Measurements from ENCODE around the gene NTMT1. TPM values are rescaled to one million over a fixed set of nuclear protein-coding genes. Genes with fewer than 3 reads are reported as not detected.

NTMT1 gene, protein sequence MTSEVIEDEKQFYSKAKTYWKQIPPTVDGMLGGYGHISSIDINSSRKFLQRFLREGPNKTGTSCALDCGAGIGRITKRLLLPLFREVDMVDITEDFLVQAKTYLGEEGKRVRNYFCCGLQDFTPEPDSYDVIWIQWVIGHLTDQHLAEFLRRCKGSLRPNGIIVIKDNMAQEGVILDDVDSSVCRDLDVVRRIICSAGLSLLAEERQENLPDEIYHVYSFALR
- total RNA-seq (10 to 100 TPM; 27.0 to 27.8 TPM), total RNA-seq (23.5 to 37.3 reads per million in 2 donors)

DNA sequence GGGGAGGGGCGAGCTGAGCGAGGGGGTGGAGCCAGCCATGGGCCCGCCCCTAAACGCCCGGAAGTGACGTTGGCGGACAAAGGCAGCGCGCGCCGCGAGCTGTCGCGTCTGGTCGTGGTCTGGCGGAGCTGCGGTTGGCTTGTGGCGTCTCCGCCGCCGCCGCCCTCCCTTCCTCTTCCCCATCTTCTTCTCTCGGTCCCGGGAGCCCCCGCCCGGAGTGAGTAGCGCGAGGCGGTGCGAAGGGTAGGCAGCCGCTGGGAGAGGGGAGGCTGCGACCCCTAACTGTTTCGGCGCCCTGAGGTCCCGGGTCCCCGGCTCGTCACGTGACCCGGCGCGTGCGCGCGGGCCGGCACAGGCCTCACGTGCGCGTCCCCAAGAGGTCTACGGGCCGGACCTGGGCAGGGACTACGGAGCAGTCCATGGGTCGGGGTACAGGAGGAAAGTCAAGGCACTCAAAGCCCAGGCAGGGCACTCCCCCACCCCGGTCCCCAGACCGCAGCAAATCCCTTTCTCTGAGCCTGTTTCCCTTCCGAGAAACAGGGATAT, at the start of gene NTMT1:
Gene NTMT1, plus strand, starts transcription at position 85 of the 546 bp plus-strand sequence. CDS start 6,541 bp downstream, outside the sequence.
- ATAC-seq = peak; percentile 82
- H3K9me3 ChIP-seq (ENCODE audit: control insufficient read depth, low read length, poor library complexity, severe bottlenecking) = no peaks in the 10 kb centered on the region
- peaks cover 20% of the 10 kb centered on the region for H3K27me3 Mint-ChIP-seq
- peak within 1 kb of the TSS; percentile 98 for H3K27ac Mint-ChIP-seq
- DNase-seq = peak; percentile 85 to 89 (median 89)
- H3K4me3 Mint-ChIP-seq = peak within 1 kb of the TSS; percentile 96
- H3K36me3 Mint-ChIP-seq (ENCODE audit: low read depth) = peaks cover 3% of the 10 kb centered on the region
- H3K4me1 Mint-ChIP-seq = peaks cover 41% of the 10 kb centered on the region

DNA sequence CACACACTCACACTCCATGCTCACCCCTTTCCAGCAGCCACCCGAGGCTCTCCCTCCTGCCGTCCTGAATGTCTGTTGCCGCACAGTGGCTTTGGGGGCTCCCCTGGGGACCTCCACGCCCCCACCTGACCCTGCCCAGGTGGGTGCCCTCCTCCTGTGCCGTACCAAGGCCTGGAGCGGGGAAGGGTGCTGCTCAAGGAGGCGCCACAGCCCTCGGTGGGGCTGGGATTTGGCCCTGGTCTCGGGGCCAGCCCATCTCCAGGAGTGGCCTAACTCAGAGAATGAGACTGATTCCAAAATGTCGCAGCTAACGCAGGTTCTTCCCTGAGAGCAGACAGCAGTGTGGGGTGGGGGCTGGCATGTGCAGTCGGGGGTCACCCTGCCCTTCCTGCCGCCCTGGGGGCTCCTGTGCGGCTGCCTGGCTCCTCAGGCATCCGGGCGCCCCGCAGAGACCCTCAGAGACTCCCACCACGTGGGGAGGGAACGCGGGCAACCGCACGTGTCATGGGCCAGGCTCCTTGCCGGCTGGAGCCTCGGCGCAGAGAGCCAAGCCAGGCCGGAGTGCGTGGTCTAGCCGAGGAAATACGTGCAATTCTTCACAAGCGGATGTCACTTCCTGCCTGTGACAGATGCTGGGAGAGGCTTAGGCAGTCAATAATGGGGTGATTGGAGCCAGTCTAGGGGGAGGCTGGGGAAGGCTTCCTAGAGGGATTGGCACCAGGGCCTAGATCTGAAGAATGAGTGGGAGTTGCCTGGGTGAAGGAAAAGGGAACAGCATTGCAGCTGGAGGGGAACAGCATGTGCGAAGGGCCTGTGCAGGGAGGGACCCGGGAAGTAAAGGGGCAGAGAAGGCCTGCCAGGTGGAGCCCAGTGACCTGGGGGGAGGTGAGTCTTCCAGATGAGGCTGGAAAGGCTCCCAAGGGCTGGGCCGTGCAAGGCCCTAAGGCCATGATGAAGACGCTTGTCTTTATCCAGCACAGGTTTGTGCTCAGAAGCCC, 49.1 kb upstream of the NTMT1 start:
- Mint-ChIP-seq H3K27me3 (peaks cover 3% of the 10 kb centered on the region), H3K27ac (no peak overlapping the region), H3K36me3 (ENCODE audit: low read depth) (peaks cover 7% of the 10 kb centered on the region), H3K4me1 (peaks cover 26% of the 10 kb centered on the region), H3K4me3 (no peak overlapping the region)
- H3K9me3 ChIP-seq (ENCODE audit: control insufficient read depth, low read length, poor library complexity, severe bottlenecking) = no peaks in the 10 kb centered on the region
- ATAC-seq (no peak), DNase-seq (no peak)

- H3K27me3 Mint-ChIP-seq = no peaks in the 10 kb centered on the region
- no peaks in the 10 kb centered on the region for H3K9me3 ChIP-seq (ENCODE audit: control insufficient read depth, low read length, poor library complexity, severe bottlenecking)
- DNase-seq = no peak
- peaks cover 5% of the 10 kb centered on the region for H3K36me3 Mint-ChIP-seq (ENCODE audit: low read depth)
- H3K4me3 Mint-ChIP-seq = peak overlapping the region; percentile 7
- peaks cover 42% of the 10 kb centered on the region for H3K4me1 Mint-ChIP-seq
- no peak overlapping the region for H3K27ac Mint-ChIP-seq
- no peak for ATAC-seq
These were observed 46.7 kb upstream of the NTMT1 start for GRCh38 chr9:129579294-129579693.

- H3K9me3 ChIP-seq (ENCODE audit: control insufficient read depth, low read length, poor library complexity, severe bottlenecking) = no peaks in the 10 kb centered on the region
- DNase-seq (no peak), ATAC-seq (peak; percentile 74)
- Mint-ChIP-seq H3K27me3 (no peaks in the 10 kb centered on the region), H3K4me1 (peaks cover 49% of the 10 kb centered on the region), H3K36me3 (ENCODE audit: low read depth) (peaks cover 5% of the 10 kb centered on the region), H3K4me3 (peak overlapping the region; percentile 31), H3K27ac (peak overlapping the region; percentile 75)
These were observed 45.6 kb upstream of the NTMT1 start for GRCh38 chr9:129580211-129580915.

GRCh38 chr9:129581505-129582189, 44.3 kb upstream of the NTMT1 start:
- Mint-ChIP-seq H3K4me1 (peaks cover 48% of the 10 kb centered on the region), H3K4me3 (peak overlapping the region; percentile 28), H3K27ac (peak overlapping the region; percentile 75), H3K36me3 (ENCODE audit: low read depth) (no peaks in the 10 kb centered on the region), H3K27me3 (no peaks in the 10 kb centered on the region)
- no peak for ATAC-seq
- H3K9me3 ChIP-seq (ENCODE audit: control insufficient read depth, low read length, poor library complexity, severe bottlenecking) = no peaks in the 10 kb centered on the region
- DNase-seq = no peak

DNA sequence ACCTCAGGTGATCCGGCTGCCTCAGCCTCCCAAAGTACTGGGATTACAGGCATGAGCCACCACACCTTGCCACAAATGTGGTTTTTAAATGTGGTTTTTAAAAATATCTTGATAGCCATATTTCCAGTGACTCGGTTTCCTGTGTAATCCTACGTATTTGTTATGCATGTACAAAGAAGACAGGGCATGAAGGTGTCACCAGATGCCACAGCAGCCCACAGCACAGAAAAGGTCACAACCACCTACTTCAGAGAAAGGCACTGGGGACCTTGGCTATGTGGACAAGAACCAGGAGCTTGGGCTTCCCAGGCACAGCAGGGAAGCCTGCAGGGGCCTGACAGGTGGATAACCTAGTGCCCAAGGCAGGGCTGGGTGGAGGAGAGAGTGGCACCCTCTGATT, 43.1 kb upstream of the NTMT1 start:
- no peaks in the 10 kb centered on the region for H3K9me3 ChIP-seq (ENCODE audit: control insufficient read depth, low read length, poor library complexity, severe bottlenecking)
- H3K27ac Mint-ChIP-seq = peak overlapping the region; percentile 27
- H3K4me3 Mint-ChIP-seq = no peak overlapping the region
- H3K27me3 Mint-ChIP-seq = no peaks in the 10 kb centered on the region
- no peak for DNase-seq
- ATAC-seq = peak; percentile 30
- H3K36me3 Mint-ChIP-seq (ENCODE audit: low read depth) = no peaks in the 10 kb centered on the region
- H3K4me1 Mint-ChIP-seq = peaks cover 52% of the 10 kb centered on the region

GRCh38 chr9:129583308-129584038, 42.5 kb upstream of the NTMT1 start:
- ATAC-seq (no peak), DNase-seq (no peak)

DNA sequence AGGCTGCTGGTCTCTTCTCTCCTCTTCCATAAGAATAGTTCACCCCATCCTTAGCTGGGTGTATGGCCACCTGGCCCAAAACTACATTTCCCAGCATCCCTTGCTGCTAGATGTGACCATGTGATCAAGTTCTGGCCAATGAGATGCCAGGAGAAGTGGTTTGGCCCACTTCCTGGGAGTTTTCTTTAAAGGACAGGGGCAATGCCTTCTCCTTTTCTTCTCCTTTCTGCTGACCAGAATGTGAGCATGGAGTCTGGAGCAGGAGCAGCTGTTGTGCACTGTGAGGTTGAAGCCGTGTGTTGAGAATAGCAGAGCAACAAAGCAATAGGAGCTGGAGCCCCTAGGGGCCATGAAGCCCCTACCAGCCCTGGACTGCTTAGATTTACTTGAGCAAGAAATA, 41.8 kb upstream of the NTMT1 start:
- Mint-ChIP-seq H3K4me1 (peaks cover 56% of the 10 kb centered on the region), H3K27ac (peak overlapping the region; percentile 92), H3K4me3 (peak overlapping the region; percentile 46), H3K36me3 (ENCODE audit: low read depth) (no peaks in the 10 kb centered on the region), H3K27me3 (no peaks in the 10 kb centered on the region)
- DNase-seq (peak in 1 of 3 donors; percentile 40), ATAC-seq (peak; percentile 72)
- H3K9me3 ChIP-seq (ENCODE audit: control insufficient read depth, low read length, poor library complexity, severe bottlenecking) = no peaks in the 10 kb centered on the region

More at GRCh38 chr9:129583308-129584038, 42.5 kb upstream of the NTMT1 start:
- H3K4me1 Mint-ChIP-seq = peaks cover 53% of the 10 kb centered on the region
- H3K27me3 Mint-ChIP-seq = no peaks in the 10 kb centered on the region
- H3K9me3 ChIP-seq (ENCODE audit: control insufficient read depth, low read length, poor library complexity, severe bottlenecking) = no peaks in the 10 kb centered on the region
- H3K4me3 Mint-ChIP-seq = no peak overlapping the region
- peak overlapping the region; percentile 92 for H3K27ac Mint-ChIP-seq
- H3K36me3 Mint-ChIP-seq (ENCODE audit: low read depth) = no peaks in the 10 kb centered on the region

GRCh38 chr9:129585352-129585751, 40.6 kb upstream of the NTMT1 start:
- no peak overlapping the region for H3K27ac Mint-ChIP-seq
- no peak for DNase-seq
- no peaks in the 10 kb centered on the region for H3K36me3 Mint-ChIP-seq (ENCODE audit: low read depth)
- H3K4me1 Mint-ChIP-seq = peaks cover 51% of the 10 kb centered on the region
- H3K4me3 Mint-ChIP-seq = no peak overlapping the region
- H3K9me3 ChIP-seq (ENCODE audit: control insufficient read depth, low read length, poor library complexity, severe bottlenecking) = no peaks in the 10 kb centered on the region
- no peak for ATAC-seq
- peaks cover 8% of the 10 kb centered on the region for H3K27me3 Mint-ChIP-seq

GRCh38 chr9:129586245-129586644, 39.7 kb upstream of the NTMT1 start:
- Mint-ChIP-seq H3K4me1 (peaks cover 48% of the 10 kb centered on the region), H3K36me3 (ENCODE audit: low read depth) (no peaks in the 10 kb centered on the region), H3K27ac (no peak overlapping the region), H3K27me3 (peaks cover 12% of the 10 kb centered on the region), H3K4me3 (peak overlapping the region; percentile 7)
- peak; percentile 47 for ATAC-seq
- no peaks in the 10 kb centered on the region for H3K9me3 ChIP-seq (ENCODE audit: control insufficient read depth, low read length, poor library complexity, severe bottlenecking)
- DNase-seq = no peak

- ATAC-seq (peak; percentile 52), DNase-seq (no peak)
- H3K27ac Mint-ChIP-seq = peak overlapping the region; percentile 78
- peak overlapping the region; percentile 7 for H3K4me3 Mint-ChIP-seq
- no peaks in the 10 kb centered on the region for H3K36me3 Mint-ChIP-seq (ENCODE audit: low read depth)
- H3K9me3 ChIP-seq (ENCODE audit: control insufficient read depth, low read length, poor library complexity, severe bottlenecking) = no peaks in the 10 kb centered on the region
- peaks cover 46% of the 10 kb centered on the region for H3K4me1 Mint-ChIP-seq
- H3K27me3 Mint-ChIP-seq = peaks cover 12% of the 10 kb centered on the region
These were observed 39.3 kb upstream of the NTMT1 start for GRCh38 chr9:129586685-129587084.
